HEK293 (cell line): Measurements from ENCODE around the gene TUT1.
A peak's percentile ranks its signal among the peaks of the same experiment; 100 is the strongest.

ENCODE experiments used
- GLI4 ChIP-seq: fragments of 450-650 bp; formaldehyde crosslinking; IDR thresholded peaks from 2 replicates; pipeline ENCODE4 v1.5.1; 2016; ENCODE audit warnings: missing biosample characterization, missing genetic modification characterization
- SCRT2 ChIP-seq: fragments of 450-650 bp; formaldehyde crosslinking; IDR thresholded peaks from 2 replicates; pipeline ENCODE4 v1.5.1; 2016; ENCODE audit warnings: missing biosample characterization, missing genetic modification characterization
- ZBTB1 ChIP-seq: fragments of 450-650 bp; formaldehyde crosslinking; IDR thresholded peaks from 2 replicates; pipeline ENCODE4 v1.5.1; 2016; ENCODE audit warnings: missing biosample characterization, missing genetic modification characterization
- ZBTB17 ChIP-seq: fragments of 450-650 bp; formaldehyde crosslinking; IDR thresholded peaks from 2 replicates; pipeline ENCODE4 v1.5.1; 2016; ENCODE audit warnings: missing biosample characterization, missing genetic modification characterization
- ZBTB20 ChIP-seq: fragments of 450-650 bp; formaldehyde crosslinking; IDR thresholded peaks from 2 replicates; pipeline ENCODE4 v1.5.1; 2016; ENCODE audit warnings: missing biosample characterization, missing genetic modification characterization
- ZBTB48 ChIP-seq: fragments of 450-650 bp; formaldehyde crosslinking; IDR thresholded peaks from 2 replicates; pipeline ENCODE4 v1.5.1; 2016; ENCODE audit warnings: missing biosample characterization, missing genetic modification characterization
- ZFHX2 ChIP-seq: fragments of 450-650 bp; formaldehyde crosslinking; conservative IDR thresholded peaks from 2 replicates; pipeline ENCODE4 v1.5.1; 2016; ENCODE audit warnings: missing biosample characterization, missing genetic modification characterization
- ZFP37 ChIP-seq: fragments of 450-650 bp; formaldehyde crosslinking; IDR thresholded peaks from 2 replicates; pipeline ENCODE4 v1.5.1; 2016; ENCODE audit warnings: missing biosample characterization, missing genetic modification characterization
- ZNF10 ChIP-seq: fragments of 450-650 bp; formaldehyde crosslinking; IDR thresholded peaks from 2 replicates; pipeline ENCODE4 v1.5.1; 2017; ENCODE audit warnings: missing biosample characterization, missing genetic modification characterization
- ZNF184 ChIP-seq: fragments of 450-650 bp; IDR thresholded peaks from 2 replicates; pipeline ENCODE4 v1.5.1; 2018; ENCODE audit warnings: missing biosample characterization, mild to moderate bottlenecking, missing genetic modification characterization
- ZNF324 ChIP-seq: fragments of 450-650 bp; formaldehyde crosslinking; IDR thresholded peaks from 2 replicates; pipeline ENCODE4 v1.5.1; 2016; ENCODE audit warnings: missing biosample characterization, missing genetic modification characterization
- ZNF335 ChIP-seq: fragments of 450-650 bp; formaldehyde crosslinking; conservative IDR thresholded peaks from 2 replicates; pipeline ENCODE4 v1.5.1; 2016; ENCODE audit warnings: missing biosample characterization, missing genetic modification characterization
- ZNF350 ChIP-seq: fragments of 450-650 bp; formaldehyde crosslinking; IDR thresholded peaks from 2 replicates; pipeline ENCODE4 v1.5.0; 2017; ENCODE audit warnings: missing biosample characterization, mild to moderate bottlenecking, missing genetic modification characterization
- ZNF37A ChIP-seq: fragments of 450-650 bp; IDR thresholded peaks from 2 replicates; pipeline ENCODE4 v1.5.1; 2018; ENCODE audit warnings: missing biosample characterization, missing genetic modification characterization
- ZNF394 ChIP-seq: fragments of 450-650 bp; formaldehyde crosslinking; IDR thresholded peaks from 2 replicates; pipeline ENCODE4 v1.5.1; 2016; ENCODE audit warnings: missing biosample characterization, missing genetic modification characterization, mild to moderate bottlenecking, moderate library complexity, borderline replicate concordance
- ZNF560 ChIP-seq: fragments of 450-650 bp; formaldehyde crosslinking; IDR thresholded peaks from 2 replicates; pipeline ENCODE4 v1.5.1; 2017; ENCODE audit warnings: missing biosample characterization, missing genetic modification characterization, borderline replicate concordance
- ZNF623 ChIP-seq: fragments of 450-650 bp; formaldehyde crosslinking; IDR thresholded peaks from 2 replicates; pipeline ENCODE4 v1.5.1; 2016; ENCODE audit warnings: missing biosample characterization, missing genetic modification characterization
- ZNF658 ChIP-seq: fragments of 450-650 bp; formaldehyde crosslinking; IDR thresholded peaks from 2 replicates; pipeline ENCODE4; 2016; ENCODE audit warnings: missing biosample characterization, missing genetic modification characterization
- ZXDB ChIP-seq: fragments of 450-650 bp; formaldehyde crosslinking; IDR thresholded peaks from 2 replicates; pipeline ENCODE4 v1.5.1; 2016; ENCODE audit warnings: missing biosample characterization, missing genetic modification characterization
- TF ChIP-seq, protein P1 (sequence below): fragments of 450-650 bp; formaldehyde crosslinking; IDR thresholded peaks from 2 replicates; pipeline ENCODE4 v1.5.1; 2016; ENCODE audit warnings: missing biosample characterization, missing genetic modification characterization
- TF ChIP-seq, protein P2 (sequence below): fragments of 450-650 bp; formaldehyde crosslinking; IDR thresholded peaks from 2 replicates; pipeline ENCODE4 v1.5.1; 2016; ENCODE audit warnings: missing biosample characterization, missing genetic modification characterization
- TF ChIP-seq, protein P3 (sequence below): fragments of 450-650 bp; formaldehyde crosslinking; optimal IDR thresholded peaks from 2 replicates; pipeline ENCODE3; 2016; ENCODE audit warnings: missing biosample characterization, mild to moderate bottlenecking, missing genetic modification characterization
- TF ChIP-seq, protein P4 (sequence below): fragments of 450-650 bp; formaldehyde crosslinking; IDR thresholded peaks from 2 replicates; pipeline ENCODE4 v1.5.1; 2016; ENCODE audit warnings: missing biosample characterization, missing genetic modification characterization
- TF ChIP-seq, protein P5 (sequence below): fragments of 450-650 bp; formaldehyde crosslinking; IDR thresholded peaks from 2 replicates; pipeline ENCODE4 v1.5.1; 2016; ENCODE audit warnings: missing biosample characterization, missing genetic modification characterization, borderline replicate concordance
- TF ChIP-seq, protein P6 (sequence below): fragments of 450-650 bp; formaldehyde crosslinking; IDR thresholded peaks from 2 replicates; pipeline ENCODE4 v1.5.1; 2017; ENCODE audit warnings: missing biosample characterization, missing genetic modification characterization

The TUT1 gene

DNA sequence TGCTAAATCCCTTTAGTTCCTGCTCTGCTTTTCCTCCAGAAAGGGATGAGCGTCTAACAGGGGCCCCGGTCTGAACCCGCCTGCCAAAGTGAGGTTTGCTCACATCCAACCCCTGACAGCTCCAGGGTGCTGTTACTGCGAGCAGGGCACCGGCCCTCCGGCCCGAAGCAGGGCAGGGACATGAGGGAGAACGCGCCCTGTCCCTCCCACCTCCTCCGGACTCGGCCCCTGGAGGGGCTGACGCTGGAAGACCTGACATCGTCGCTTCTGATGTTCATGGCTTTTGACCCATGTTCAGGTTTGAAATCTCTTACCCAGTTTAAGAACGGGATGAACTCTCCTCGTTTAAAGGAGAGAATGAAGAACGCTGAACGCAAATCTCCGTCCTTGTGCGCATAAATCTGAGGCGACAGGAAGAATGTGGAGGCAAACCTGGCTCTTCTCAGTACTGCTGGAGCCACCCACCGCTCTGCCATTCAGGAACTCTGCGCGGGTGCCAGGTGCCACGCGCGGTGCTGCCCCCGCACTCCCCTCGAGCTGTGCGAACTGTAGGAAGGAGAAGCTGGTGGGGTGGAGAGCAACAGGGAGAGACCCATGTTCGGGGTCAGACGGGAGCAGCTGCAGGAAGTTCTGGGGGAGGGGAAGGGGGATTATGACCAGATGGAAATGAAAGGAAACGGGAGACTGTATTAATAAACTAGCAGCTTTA is 16.8 kb downstream of the TUT1 start (continued):
- TF ChIP-seq, protein P1, sequence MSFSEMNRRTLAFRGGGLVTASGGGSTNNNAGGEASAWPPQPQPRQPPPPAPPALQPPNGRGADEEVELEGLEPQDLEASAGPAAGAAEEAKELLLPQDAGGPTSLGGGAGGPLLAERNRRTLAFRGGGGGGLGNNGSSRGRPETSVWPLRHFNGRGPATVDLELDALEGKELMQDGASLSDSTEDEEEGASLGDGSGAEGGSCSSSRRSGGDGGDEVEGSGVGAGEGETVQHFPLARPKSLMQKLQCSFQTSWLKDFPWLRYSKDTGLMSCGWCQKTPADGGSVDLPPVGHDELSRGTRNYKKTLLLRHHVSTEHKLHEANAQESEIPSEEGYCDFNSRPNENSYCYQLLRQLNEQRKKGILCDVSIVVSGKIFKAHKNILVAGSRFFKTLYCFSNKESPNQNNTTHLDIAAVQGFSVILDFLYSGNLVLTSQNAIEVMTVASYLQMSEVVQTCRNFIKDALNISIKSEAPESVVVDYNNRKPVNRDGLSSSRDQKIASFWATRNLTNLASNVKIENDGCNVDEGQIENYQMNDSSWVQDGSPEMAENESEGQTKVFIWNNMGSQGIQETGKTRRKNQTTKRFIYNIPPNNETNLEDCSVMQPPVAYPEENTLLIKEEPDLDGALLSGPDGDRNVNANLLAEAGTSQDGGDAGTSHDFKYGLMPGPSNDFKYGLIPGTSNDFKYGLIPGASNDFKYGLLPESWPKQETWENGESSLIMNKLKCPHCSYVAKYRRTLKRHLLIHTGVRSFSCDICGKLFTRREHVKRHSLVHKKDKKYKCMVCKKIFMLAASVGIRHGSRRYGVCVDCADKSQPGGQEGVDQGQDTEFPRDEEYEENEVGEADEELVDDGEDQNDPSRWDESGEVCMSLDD (tag by site-specific recombination) = no peak
- TF ChIP-seq ZNF350 (tag by site-specific recombination) = no peak
- TF ChIP-seq ZBTB17 (tag by site-specific recombination) = no peak
- TF ChIP-seq, protein P2, sequence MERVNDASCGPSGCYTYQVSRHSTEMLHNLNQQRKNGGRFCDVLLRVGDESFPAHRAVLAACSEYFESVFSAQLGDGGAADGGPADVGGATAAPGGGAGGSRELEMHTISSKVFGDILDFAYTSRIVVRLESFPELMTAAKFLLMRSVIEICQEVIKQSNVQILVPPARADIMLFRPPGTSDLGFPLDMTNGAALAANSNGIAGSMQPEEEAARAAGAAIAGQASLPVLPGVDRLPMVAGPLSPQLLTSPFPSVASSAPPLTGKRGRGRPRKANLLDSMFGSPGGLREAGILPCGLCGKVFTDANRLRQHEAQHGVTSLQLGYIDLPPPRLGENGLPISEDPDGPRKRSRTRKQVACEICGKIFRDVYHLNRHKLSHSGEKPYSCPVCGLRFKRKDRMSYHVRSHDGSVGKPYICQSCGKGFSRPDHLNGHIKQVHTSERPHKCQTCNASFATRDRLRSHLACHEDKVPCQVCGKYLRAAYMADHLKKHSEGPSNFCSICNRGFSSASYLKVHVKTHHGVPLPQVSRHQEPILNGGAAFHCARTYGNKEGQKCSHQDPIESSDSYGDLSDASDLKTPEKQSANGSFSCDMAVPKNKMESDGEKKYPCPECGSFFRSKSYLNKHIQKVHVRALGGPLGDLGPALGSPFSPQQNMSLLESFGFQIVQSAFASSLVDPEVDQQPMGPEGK (tag by site-specific recombination) = 0 out of 2 replicates have a peak, but pooled peaks have one; percentile 4
- no peak for TF ChIP-seq ZBTB1 (tag by site-specific recombination)
- no peak for TF ChIP-seq ZNF10 (tag by site-specific recombination)
- TF ChIP-seq, protein P3, sequence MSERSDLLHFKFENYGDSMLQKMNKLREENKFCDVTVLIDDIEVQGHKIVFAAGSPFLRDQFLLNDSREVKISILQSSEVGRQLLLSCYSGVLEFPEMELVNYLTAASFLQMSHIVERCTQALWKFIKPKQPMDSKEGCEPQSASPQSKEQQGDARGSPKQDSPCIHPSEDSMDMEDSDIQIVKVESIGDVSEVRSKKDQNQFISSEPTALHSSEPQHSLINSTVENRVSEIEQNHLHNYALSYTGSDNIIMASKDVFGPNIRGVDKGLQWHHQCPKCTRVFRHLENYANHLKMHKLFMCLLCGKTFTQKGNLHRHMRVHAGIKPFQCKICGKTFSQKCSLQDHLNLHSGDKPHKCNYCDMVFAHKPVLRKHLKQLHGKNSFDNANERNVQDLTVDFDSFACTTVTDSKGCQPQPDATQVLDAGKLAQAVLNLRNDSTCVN (tag by site-specific recombination) = peak; percentile 26
- TF ChIP-seq, protein P4, sequence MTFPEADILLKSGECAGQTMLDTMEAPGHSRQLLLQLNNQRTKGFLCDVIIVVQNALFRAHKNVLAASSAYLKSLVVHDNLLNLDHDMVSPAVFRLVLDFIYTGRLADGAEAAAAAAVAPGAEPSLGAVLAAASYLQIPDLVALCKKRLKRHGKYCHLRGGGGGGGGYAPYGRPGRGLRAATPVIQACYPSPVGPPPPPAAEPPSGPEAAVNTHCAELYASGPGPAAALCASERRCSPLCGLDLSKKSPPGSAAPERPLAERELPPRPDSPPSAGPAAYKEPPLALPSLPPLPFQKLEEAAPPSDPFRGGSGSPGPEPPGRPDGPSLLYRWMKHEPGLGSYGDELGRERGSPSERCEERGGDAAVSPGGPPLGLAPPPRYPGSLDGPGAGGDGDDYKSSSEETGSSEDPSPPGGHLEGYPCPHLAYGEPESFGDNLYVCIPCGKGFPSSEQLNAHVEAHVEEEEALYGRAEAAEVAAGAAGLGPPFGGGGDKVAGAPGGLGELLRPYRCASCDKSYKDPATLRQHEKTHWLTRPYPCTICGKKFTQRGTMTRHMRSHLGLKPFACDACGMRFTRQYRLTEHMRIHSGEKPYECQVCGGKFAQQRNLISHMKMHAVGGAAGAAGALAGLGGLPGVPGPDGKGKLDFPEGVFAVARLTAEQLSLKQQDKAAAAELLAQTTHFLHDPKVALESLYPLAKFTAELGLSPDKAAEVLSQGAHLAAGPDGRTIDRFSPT (tag by site-specific recombination) = peak; percentile 23; the same call in 1 of the 2 replicates
- TF ChIP-seq ZNF394 = peak; percentile 80; the same call in 1 of the 2 replicates
- TF ChIP-seq ZBTB20 = peak; percentile 87
- TF ChIP-seq ZNF335 (tag by site-specific recombination) = peak; percentile 24; the same call in 1 of the 2 replicates
- no peak for TF ChIP-seq ZNF658 (tag by site-specific recombination)
- TF ChIP-seq, protein P5, sequence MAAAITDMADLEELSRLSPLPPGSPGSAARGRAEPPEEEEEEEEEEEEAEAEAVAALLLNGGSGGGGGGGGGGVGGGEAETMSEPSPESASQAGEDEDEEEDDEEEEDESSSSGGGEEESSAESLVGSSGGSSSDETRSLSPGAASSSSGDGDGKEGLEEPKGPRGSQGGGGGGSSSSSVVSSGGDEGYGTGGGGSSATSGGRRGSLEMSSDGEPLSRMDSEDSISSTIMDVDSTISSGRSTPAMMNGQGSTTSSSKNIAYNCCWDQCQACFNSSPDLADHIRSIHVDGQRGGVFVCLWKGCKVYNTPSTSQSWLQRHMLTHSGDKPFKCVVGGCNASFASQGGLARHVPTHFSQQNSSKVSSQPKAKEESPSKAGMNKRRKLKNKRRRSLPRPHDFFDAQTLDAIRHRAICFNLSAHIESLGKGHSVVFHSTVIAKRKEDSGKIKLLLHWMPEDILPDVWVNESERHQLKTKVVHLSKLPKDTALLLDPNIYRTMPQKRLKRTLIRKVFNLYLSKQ (tag by site-specific recombination) = no peak
- no peak for TF ChIP-seq ZNF184 (tag by site-specific recombination)
- peak; percentile 20; the same call in 1 of the 2 replicates for TF ChIP-seq ZXDB
- peak; percentile 81 for TF ChIP-seq ZFHX2 (tag by site-specific recombination)
- no peak for TF ChIP-seq GLI4 (tag by site-specific recombination)
- no peak for TF ChIP-seq ZNF37A
- TF ChIP-seq SCRT2 (tag by site-specific recombination) = no peak
- TF ChIP-seq ZNF324 (tag by site-specific recombination) = no peak
- TF ChIP-seq ZNF560 (tag by site-specific recombination) = no peak
- TF ChIP-seq, protein P6, sequence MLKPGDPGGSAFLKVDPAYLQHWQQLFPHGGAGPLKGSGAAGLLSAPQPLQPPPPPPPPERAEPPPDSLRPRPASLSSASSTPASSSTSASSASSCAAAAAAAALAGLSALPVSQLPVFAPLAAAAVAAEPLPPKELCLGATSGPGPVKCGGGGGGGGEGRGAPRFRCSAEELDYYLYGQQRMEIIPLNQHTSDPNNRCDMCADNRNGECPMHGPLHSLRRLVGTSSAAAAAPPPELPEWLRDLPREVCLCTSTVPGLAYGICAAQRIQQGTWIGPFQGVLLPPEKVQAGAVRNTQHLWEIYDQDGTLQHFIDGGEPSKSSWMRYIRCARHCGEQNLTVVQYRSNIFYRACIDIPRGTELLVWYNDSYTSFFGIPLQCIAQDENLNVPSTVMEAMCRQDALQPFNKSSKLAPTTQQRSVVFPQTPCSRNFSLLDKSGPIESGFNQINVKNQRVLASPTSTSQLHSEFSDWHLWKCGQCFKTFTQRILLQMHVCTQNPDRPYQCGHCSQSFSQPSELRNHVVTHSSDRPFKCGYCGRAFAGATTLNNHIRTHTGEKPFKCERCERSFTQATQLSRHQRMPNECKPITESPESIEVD (tag by site-specific recombination) = no peak
- TF ChIP-seq ZBTB48 (tag by site-specific recombination) = peak; percentile 68
- TF ChIP-seq ZFP37 (tag by site-specific recombination) = 0 out of 2 replicates have a peak, but pooled peaks have one; percentile 37
- no peak for TF ChIP-seq ZNF623 (tag by site-specific recombination)
